GM12878 (cell line): ENCODE data around the gene B4GALT5. TPM values are rescaled to one million over a fixed set of nuclear protein-coding genes. Genes with fewer than 3 reads are reported as not detected.
A peak's percentile ranks its signal among the peaks of the same experiment; 100 is the strongest.

Experiments
- ATAC-seq: fragments of 200-7000 bp; cut with Tn5 transposase; 3 replicates; pipeline ENCODE4 v1.9.1; 2020; ENCODE audit warnings: mild to moderate bottlenecking, moderate library complexity
- BruUV-seq: library from RNA; stranded (reverse); fragments of 400-500 nt; replicated peaks from 2 replicates; lab custom pipeline; 2021; lab: Mats Ljungman, UMichigan
- CTCF ChIA-PET: fragments of 300-600 bp; sonication (Branson Sonifier 250); formaldehyde crosslinking; extraction: SDS; loops from one replicate; lab custom pipeline; 2021; ENCODE audit warnings: inconsistent platforms; lab: Yijun Ruan, JAX
- POLR2A ChIA-PET: fragments of 350-600 bp; formaldehyde crosslinking; extraction: SDS; loops from one replicate; lab custom pipeline; 2021; ENCODE audit warnings: inconsistent platforms; lab: Charles Lee
- RAD21 ChIA-PET: fragments of 300-600 bp; sonication (Branson Sonifier 250); formaldehyde crosslinking; loops from one replicate; lab custom pipeline; 2023; ENCODE audit warnings: antibody characterized with exemption; ENCODE audit not compliant: unreplicated experiment; lab: Charles Lee
- SMC1A ChIA-PET: fragments of 300-600 bp; sonication (Branson Sonifier 250); formaldehyde crosslinking; loops from one replicate; lab custom pipeline; 2023; ENCODE audit not compliant: unreplicated experiment, uncharacterized antibody; lab: Charles Lee
- DNase-seq: peaks from one replicate; pipeline ENCODE4 v3.0.0-alpha.2; 2011; ENCODE audit warnings: low read depth, low spot score
- FAIRE-seq: peaks from 3 replicates; lab custom pipeline; 2011; peaks lifted over from hg19 to GRCh38; lab: Jason Lieb, UNC
- H2AFZ ChIP-seq: 2 replicates; pipeline ENCODE4 v1.6.0; 2011; ENCODE audit warnings: low read depth, low read length, control low read depth; ENCODE audit not compliant: control insufficient read depth
- H3K27ac ChIP-seq: 2 replicates; pipeline ENCODE4 v1.5.1; 2011; ENCODE audit warnings: control low read depth; ENCODE audit not compliant: control insufficient read depth, insufficient read depth
- H3K27me3 ChIP-seq, 2 experiments: replicated peaks in 1 of 2; 2 replicates each; pipeline versions ENCODE4 v1.6.0 to v1.6.1; 2011; ENCODE audit warnings: low read length in 1 of 2; ENCODE audit not compliant: control insufficient read depth in 2 of 2, insufficient read depth in 2 of 2
- H3K36me3 ChIP-seq, 2 experiments: 2 replicates each; pipeline ENCODE4 v1.5.1; 2011; ENCODE audit warnings: low read length in 1 of 2; ENCODE audit not compliant: control insufficient read depth in 2 of 2, insufficient read depth in 2 of 2
- H3K4me1 ChIP-seq: 2 replicates; pipeline ENCODE4 v1.6.1; 2011; ENCODE audit warnings: mild to moderate bottlenecking, low read length, moderate library complexity, mixed read lengths; ENCODE audit not compliant: control insufficient read depth, insufficient read depth
- H3K4me2 ChIP-seq: 2 replicates; pipeline ENCODE4 v1.6.0; 2011; ENCODE audit warnings: control low read depth; ENCODE audit not compliant: control insufficient read depth, insufficient read depth
- H3K4me3 ChIP-seq: fragments of 200-600 bp; sonication (generic); 2 replicates; pipeline ENCODE4 v1.5.1; 2016
- H3K79me2 ChIP-seq: 2 replicates; pipeline ENCODE4 v1.6.0; 2011; ENCODE audit warnings: low read length; ENCODE audit not compliant: control insufficient read depth, insufficient read depth
- H3K9ac ChIP-seq: 2 replicates; pipeline ENCODE4 v1.8.0; 2011; ENCODE audit warnings: low read length, control low read depth, mixed read lengths; ENCODE audit not compliant: control insufficient read depth, insufficient read depth
- H3K9me3 ChIP-seq: replicated peaks from 3 replicates; pipeline ENCODE4 v1.5.1; 2011; ENCODE audit warnings: mild to moderate bottlenecking, low read length; ENCODE audit not compliant: control insufficient read depth, insufficient read depth
- H4K20me1 ChIP-seq: 2 replicates; pipeline ENCODE4 v1.6.0; 2011; ENCODE audit not compliant: control insufficient read depth, insufficient read depth
- BCLAF1 ChIP-seq: fragments of 450-650 bp; IDR thresholded peaks from 2 replicates; pipeline ENCODE4 v1.6.1; 2017; ENCODE audit warnings: antibody characterized with exemption, mild to moderate bottlenecking, moderate library complexity
- IKZF2 ChIP-seq, 2 experiments: fragments of 450-650 bp; IDR thresholded peaks; 2 replicates each; pipeline ENCODE4 v1.6.1; 2017; ENCODE audit warnings: mild to moderate bottlenecking in 2 of 2, moderate library complexity in 2 of 2
- LARP7 ChIP-seq: fragments of 450-650 bp; IDR thresholded peaks from 2 replicates; pipeline ENCODE4 v1.6.1; 2017; ENCODE audit warnings: mild to moderate bottlenecking
- WRNIP1 ChIP-seq: IDR thresholded peaks from 2 replicates; pipeline ENCODE4 v1.6.1; 2011; ENCODE audit warnings: low read depth, low read length, improper control_type of control experiment, borderline replicate concordance
- WGBS: methylation state at CpG from one replicate; pipeline ENCODE4 v1.1.6; 2016; ENCODE audit warnings: low lambda C conversion rate; ENCODE audit not compliant: insufficient replicate concordance, insufficient coverage; ENCODE audit errors: missing lambda C conversion rate; 5-methylcytosine and 5-hydroxymethylcytosine counted together
- in situ Hi-C: fragments of 300-500 bp; cut with MboI; formaldehyde crosslinking; loops from 9 replicates; pipeline ENCODE4 v1.14.3; 2018; ENCODE audit warnings: mixed read lengths
- intact Hi-C: fragments of 100-400 bp; cut with micrococcal nuclease; formaldehyde crosslinking; loops from one replicate; pipeline ENCODE4 v1.14.2; 2022; ENCODE audit not compliant: unreplicated experiment
- polyA plus RNA-seq, 11 experiments: library from polyadenylated mRNA; depleted of rRNA in 4 of 11; unstranded in 6 of 11; stranded (reverse) in 5 of 11; fragments of >200 nt; fragmentation: Nextera tagmentation in 4 of 11; fragmentation: Illumina TruSeq in 1 of 11; extraction: Ambion mirVana in 4 of 11; extraction: Trizol in 1 of 11; gene quantifications; 1 replicate in 1 of 11; 2 replicates in 10 of 11; pipeline versions ENCODE4 v1.2.1 to v1.2.3, GENCODE V29; 2011 to 2016; ENCODE audit warnings: inconsistent platforms in 2 of 11, missing spikeins in 2 of 11, low read depth in 1 of 11
- total RNA-seq, 4 experiments: library from RNA; depleted of rRNA in 3 of 4; stranded (reverse); fragments of >200 nt in 3 of 4; fragmentation: Illumina TruSeq in 1 of 4; extraction: Trizol in 1 of 4; gene quantifications; 2 replicates each; pipeline versions ENCODE4 v1.2.1 to v1.2.3, GENCODE V29; 2013 to 2021

The B4GALT5 gene
- total and polyA plus RNA-seq, 10 of the 15 experiments (the other 5 are each of a cell fraction or from before 2014, with no cell fraction given) = 2.0 to 55.5 (median 20.2) TPM

- H3K9ac ChIP-seq = peak overlapping the region; percentile 53
- WGBS = 73% methylated on average over 10 of the region's 10 CpGs
- no peaks in the 10 kb centered on the region for H4K20me1 ChIP-seq
- in situ Hi-C loops (loop anchor here (25.0 kb wide), 1 partner anchor 838 kb away; the partner anchor contains the start of gene PTPN1), intact Hi-C loops (loop anchor here (1.0 kb wide), 1 partner anchor 44 kb away; no protein-coding TSS in a partner anchor)
- no peaks in the 10 kb centered on the region for H3K36me3 ChIP-seq
- DNase-seq = no peak
- POLR2A ChIA-PET = interaction anchor here (0.6 to 2.2 kb wide), 13 partner anchors 7 to 629 kb away, joined by 3 to 10 read pairs (median 6); no protein-coding TSS in a partner anchor
- H3K4me3 ChIP-seq = peak overlapping the region; percentile 41
- no peak for ATAC-seq
- no peak overlapping the region for H2AFZ ChIP-seq
- H3K27ac ChIP-seq = peak overlapping the region; percentile 87
- peaks cover 89% of the 10 kb centered on the region for H3K79me2 ChIP-seq
- SMC1A ChIA-PET = interaction anchor here (1.0 to 2.5 kb wide), 19 partner anchors 9 to 175 kb away, joined by 3 to 40 read pairs (median 7); no protein-coding TSS in a partner anchor
- CTCF ChIA-PET = interaction anchor here (0.7 to 2.2 kb wide), 12 partner anchors 16 to 147 kb away, joined by 3 to 10 read pairs (median 4); no protein-coding TSS in a partner anchor
- RAD21 ChIA-PET = interaction anchor here (0.7 to 2.5 kb wide), 24 partner anchors 10 to 171 kb away, joined by 3 to 38 read pairs (median 7); no protein-coding TSS in a partner anchor
- no peaks in the 10 kb centered on the region for H3K9me3 ChIP-seq
- FAIRE-seq = no peak
- TF ChIP-seq BCLAF1 (no peak), IKZF2 (IDR thresholded peaks at IDR 0.05) (peak in 1 of 2 experiments; percentile 10; a peak in 1 of 4 replicates), LARP7 (no peak), WRNIP1 (peak; percentile 87; the same call in 1 of the 2 replicates)
- TSS peak; percentile 28 for BruUV-seq
- H3K27me3 ChIP-seq = no peaks in the 10 kb centered on the region
- peaks cover 87% of the 10 kb centered on the region for H3K4me1 ChIP-seq
- peak overlapping the region; percentile 89 for H3K4me2 ChIP-seq
These were observed 39.0 kb downstream of the B4GALT5 start for GRCh38 chr20:49674383-49675352.
